ENCODE results near the gene KIR2DL3.
"Not testable (repeated sequence)": the region's sequence is repeated elsewhere in the genome, so short reads cannot be mapped to it uniquely, and the experiment has no call there.

The KIR2DL3 gene

GRCh38 chr19:54747614-54748322 lies 9.5 kb downstream of the KIR2DL3 start:
- DNase-seq, result not testable (repeated sequence)

GRCh38 chr19:54750276-54750675 lies 12.0 kb downstream of the KIR2DL3 start:
- not testable (repeated sequence) for DNase-seq

GRCh38 chr19:54756204-54757110 lies 18.1 kb downstream of the KIR2DL3 start:
- not testable (repeated sequence) for DNase-seq

GRCh38 chr19:54758577-54758976 lies 20.3 kb downstream of the KIR2DL3 start:
- not testable (repeated sequence) for DNase-seq

- not testable (repeated sequence) for DNase-seq
Observed at GRCh38 chr19:54764219-54764618, 25.9 kb downstream of the KIR2DL3 start.

- not testable (repeated sequence) for DNase-seq
Observed at GRCh38 chr19:54766464-54766863, 28.2 kb downstream of the KIR2DL3 start.

- not testable (repeated sequence) for DNase-seq
Observed at GRCh38 chr19:54769646-54770045, 31.3 kb downstream of the KIR2DL3 start, which contains the start of gene KIR2DL1. Gene KIR2DL1 (plus strand): TSS chr19:54769793. CDS start chr19:54769851, 58 bp downstream.

GRCh38 chr19:54770511-54770910 lies 32.2 kb downstream of the KIR2DL3 start:
- not testable (repeated sequence) for DNase-seq

- not testable (repeated sequence) for DNase-seq
Observed at GRCh38 chr19:54771018-54771960, 33.0 kb downstream of the KIR2DL3 start.

- DNase-seq, result not testable (repeated sequence)
Observed at GRCh38 chr19:54772666-54773065, 34.4 kb downstream of the KIR2DL3 start.

GRCh38 chr19:54775095-54775815 lies 36.9 kb downstream of the KIR2DL3 start:
- not testable (repeated sequence) for DNase-seq

- DNase-seq, result not testable (repeated sequence)
Observed at GRCh38 chr19:54775830-54776229, 37.5 kb downstream of the KIR2DL3 start.

GRCh38 chr19:54777851-54778250 lies 39.5 kb downstream of the KIR2DL3 start:
- DNase-seq, result not testable (repeated sequence)

GRCh38 chr19:54778896-54779295 lies 40.6 kb downstream of the KIR2DL3 start:
- not testable (repeated sequence) for DNase-seq

- DNase-seq, result not testable (repeated sequence)
Observed at GRCh38 chr19:54782916-54783315, 44.6 kb downstream of the KIR2DL3 start.

GRCh38 chr19:54786091-54786723 lies 47.9 kb downstream of the KIR2DL3 start:
- DNase-seq, result not testable (repeated sequence)

- not testable (repeated sequence) for DNase-seq
Observed at GRCh38 chr19:54788154-54788553, 49.8 kb downstream of the KIR2DL3 start.

GRCh38 chr19:54790711-54791110 lies 52.4 kb downstream of the KIR2DL3 start:
- no peak for DNase-seq

GRCh38 chr19:54791476-54791875 lies 53.2 kb downstream of the KIR2DL3 start:
- no peak for DNase-seq

- no peak for DNase-seq
Observed at GRCh38 chr19:54792814-54793213, 54.5 kb downstream of the KIR2DL3 start.

- no peak for DNase-seq
Observed at GRCh38 chr19:54795758-54796157, 57.4 kb downstream of the KIR2DL3 start.
